H1 (cell line): ENCODE data around the gene CDH15. TPM values are rescaled to one million over a fixed set of nuclear protein-coding genes. Genes with fewer than 3 reads are reported as not detected.

ENCODE experiments used
- CTCF ChIA-PET: fragments of 300-600 bp; sonication (Branson Sonifier 250); formaldehyde crosslinking; loops from one replicate; lab custom pipeline; 2021; ENCODE audit not compliant: partially characterized antibody; lab: Charles Lee
- POLR2A ChIA-PET: fragments of 300-600 bp; sonication (Branson Sonifier 250); formaldehyde crosslinking; loops from one replicate; lab custom pipeline; 2021; ENCODE audit warnings: inconsistent platforms; ENCODE audit not compliant: partially characterized antibody; lab: Charles Lee
- DNase-seq, 2 experiments: peaks; one replicate each; pipeline versions ENCODE4 v3.0.0 to v3.0.0-alpha.2; 2010 to 2022; ENCODE audit warnings: low spot score in 2 of 2, low read depth in 1 of 2, mixed read lengths in 1 of 2
- FAIRE-seq: peaks from 2 replicates; lab custom pipeline; 2011; peaks lifted over from hg19 to GRCh38; lab: Jason Lieb, UNC
- H2AFZ ChIP-seq: 2 replicates; pipeline ENCODE4 v1.8.1; 2012; ENCODE audit warnings: low read length, inconsistent platforms
- H2AK5ac ChIP-seq: 2 replicates; pipeline ENCODE4 v1.6.1; 2013; ENCODE audit warnings: low read depth, low read length
- H2BK120ac ChIP-seq: replicated peaks from 2 replicates; pipeline ENCODE3; 2013; ENCODE audit warnings: low read depth, low read length, inconsistent platforms
- H2BK12ac ChIP-seq: 2 replicates; pipeline ENCODE4 v1.6.1; 2013; ENCODE audit warnings: low read depth, low read length
- H2BK15ac ChIP-seq: 2 replicates; pipeline ENCODE4 v1.6.1; 2013; ENCODE audit warnings: low read length
- H2BK20ac ChIP-seq: 2 replicates; pipeline ENCODE4 v1.6.1; 2013; ENCODE audit warnings: low read length
- H2BK5ac ChIP-seq: 2 replicates; pipeline ENCODE4 v1.6.1; 2013; ENCODE audit warnings: low read depth, low read length
- H3K14ac ChIP-seq: 2 replicates; pipeline ENCODE4 v1.6.1; 2013; ENCODE audit warnings: inconsistent platforms; ENCODE audit not compliant: insufficient read length
- H3K18ac ChIP-seq: 2 replicates; pipeline ENCODE4 v1.6.1; 2013; ENCODE audit warnings: low read length; ENCODE audit errors: extremely low read depth
- H3K23ac ChIP-seq: 2 replicates; pipeline ENCODE4 v1.6.1; 2013; ENCODE audit warnings: inconsistent platforms; ENCODE audit not compliant: insufficient read length
- H3K23me2 ChIP-seq: 2 replicates; pipeline ENCODE4 v1.6.1; 2013; ENCODE audit warnings: low read depth, low read length
- H3K27ac ChIP-seq: 2 replicates; pipeline ENCODE4 v1.6.1; 2011; ENCODE audit warnings: low read depth, low read length, inconsistent platforms
- H3K27me3 ChIP-seq, 4 experiments: replicated peaks in 1 of 4; 1 replicate in 1 of 4; 2 replicates in 3 of 4; pipeline versions ENCODE4 v1.6.1 to v1.8.1; 2011 to 2013; ENCODE audit warnings: low read length in 3 of 4, mild to moderate bottlenecking in 3 of 4, inconsistent platforms in 2 of 4, mixed read lengths in 2 of 4, moderate library complexity in 1 of 4; ENCODE audit not compliant: control insufficient read depth in 3 of 4, insufficient read depth in 3 of 4; ENCODE audit errors: extremely low read depth in 1 of 4
- H3K36me3 ChIP-seq, 4 experiments: 2 replicates each; pipeline versions ENCODE4 v1.6.1 to v1.8.1; 2011 to 2013; ENCODE audit warnings: mild to moderate bottlenecking in 4 of 4, low read length in 3 of 4, moderate library complexity in 2 of 4, control low read depth in 1 of 4, inconsistent platforms in 1 of 4; ENCODE audit not compliant: insufficient read depth in 4 of 4, control insufficient read depth in 2 of 4
- H3K4ac ChIP-seq: replicated peaks from 2 replicates; pipeline ENCODE3; 2013; ENCODE audit warnings: low read length, low read depth, mixed read lengths, inconsistent platforms; ENCODE audit not compliant: insufficient read length
- H3K4me1 ChIP-seq, 4 experiments: replicated peaks in 1 of 4; 1 replicate in 1 of 4; 2 replicates in 3 of 4; pipeline versions ENCODE4 v1.6.1 to v1.8.1; 2011 to 2013; ENCODE audit warnings: low read length in 3 of 4, inconsistent platforms in 2 of 4, mixed read lengths in 1 of 4; ENCODE audit not compliant: insufficient read depth in 4 of 4, control insufficient read depth in 3 of 4
- H3K4me2 ChIP-seq, 2 experiments: 2 replicates each; pipeline versions ENCODE4 v1.6.1 to v1.8.1; 2011 to 2013; ENCODE audit warnings: low read depth in 2 of 2, low read length in 2 of 2, control low read depth in 1 of 2, inconsistent platforms in 1 of 2, mild to moderate bottlenecking in 1 of 2; ENCODE audit not compliant: insufficient read depth in 1 of 2
- H3K4me3 ChIP-seq, 4 experiments: fragments of 200-600, 300-600 bp in 1 of 4; sonication (generic), shearing (Covaris generic), sonication (Bioruptor Twin) in 1 of 4; 2 replicates each; pipeline versions ENCODE4 v1.5.1 to v1.8.1; 2011 to 2016; ENCODE audit warnings: low read length in 4 of 4, low read depth in 3 of 4, control low read depth in 2 of 4, inconsistent platforms in 2 of 4, mild to moderate bottlenecking in 2 of 4, mixed read lengths in 1 of 4, moderate library complexity in 1 of 4; ENCODE audit not compliant: insufficient read depth in 2 of 4; ENCODE audit errors: extremely low read depth in 1 of 4
- H3K56ac ChIP-seq: replicated peaks from 2 replicates; pipeline ENCODE3; 2013; ENCODE audit warnings: low read depth, mild to moderate bottlenecking, mixed read lengths, low read length, inconsistent platforms; ENCODE audit not compliant: insufficient read length
- H3K79me1 ChIP-seq: 2 replicates; pipeline ENCODE4 v1.6.1; 2013; ENCODE audit warnings: low read depth, low read length, control low read depth
- H3K79me2 ChIP-seq, 2 experiments: 2 replicates each; pipeline versions ENCODE4 v1.6.1 to v1.8.1; 2012 to 2013; ENCODE audit warnings: low read length in 2 of 2, mild to moderate bottlenecking in 2 of 2, inconsistent platforms in 1 of 2; ENCODE audit not compliant: insufficient read depth in 2 of 2, control insufficient read depth in 1 of 2
- H3K9ac ChIP-seq, 4 experiments: replicated peaks in 1 of 4; 1 replicate in 1 of 4; 2 replicates in 3 of 4; pipeline versions ENCODE4 v1.6.1 to v1.8.1; 2011 to 2013; ENCODE audit warnings: low read depth in 3 of 4, low read length in 3 of 4, control low read depth in 2 of 4, mild to moderate bottlenecking in 2 of 4, moderate library complexity in 2 of 4, inconsistent platforms in 1 of 4; ENCODE audit errors: extremely low read depth in 1 of 4
- H3K9me3 ChIP-seq, 2 experiments: 2 replicates each; pipeline versions ENCODE4 v1.6.1 to v1.8.1; 2012 to 2013; ENCODE audit warnings: mild to moderate bottlenecking in 2 of 2, moderate library complexity in 2 of 2, control low read depth in 1 of 2, inconsistent platforms in 1 of 2, low read depth in 1 of 2, low read length in 1 of 2, mixed read lengths in 1 of 2; ENCODE audit not compliant: insufficient read depth in 2 of 2
- H4K20me1 ChIP-seq, 2 experiments: replicated peaks in 1 of 2; 2 replicates each; pipeline versions ENCODE3 to v1.8.1; 2011 to 2013; ENCODE audit warnings: inconsistent platforms in 2 of 2, low read length in 2 of 2, mild to moderate bottlenecking in 1 of 2; ENCODE audit not compliant: insufficient read depth in 2 of 2, control insufficient read depth in 1 of 2
- H4K5ac ChIP-seq: 2 replicates; pipeline ENCODE4 v1.6.1; 2013; ENCODE audit warnings: low read length, low read depth, mixed read lengths, inconsistent platforms; ENCODE audit not compliant: insufficient read length
- H4K8ac ChIP-seq: 2 replicates; pipeline ENCODE4 v1.8.0; 2013; ENCODE audit warnings: mild to moderate bottlenecking, moderate library complexity, low read length, inconsistent platforms; ENCODE audit not compliant: insufficient read depth; ENCODE audit errors: extremely low read depth
- H4K91ac ChIP-seq: replicated peaks from 2 replicates; pipeline ENCODE3; 2013; ENCODE audit warnings: low read length, mixed read lengths, inconsistent platforms; ENCODE audit not compliant: insufficient read length
- JUN ChIP-seq: IDR thresholded peaks from 2 replicates; pipeline ENCODE4 v1.6.1; 2011; ENCODE audit warnings: low read depth, mild to moderate bottlenecking, improper control_type of control experiment, low read length
- WGBS, 2 experiments: shearing (Covaris generic) in 1 of 2; methylation state at CpG; one replicate each; pipeline versions ENCODE4 v1.1.6 to v1.1.7; 2013 to 2015; ENCODE audit warnings: low lambda C conversion rate in 2 of 2, mixed read lengths in 2 of 2, inconsistent platforms in 1 of 2, low coverage in 1 of 2, missing lambda C conversion rate in 1 of 2; ENCODE audit not compliant: insufficient replicate concordance in 2 of 2, insufficient coverage in 1 of 2, insufficient read length in 1 of 2; ENCODE audit errors: extremely low coverage in 1 of 2, missing lambda C conversion rate in 1 of 2; 5-methylcytosine and 5-hydroxymethylcytosine counted together
- polyA plus RNA-seq, 7 experiments: library from polyadenylated mRNA; depleted of rRNA in 3 of 7; stranded (reverse) in 5 of 7; unstranded in 2 of 7; fragments of >200 nt in 5 of 7; fragments of 200-250 nt in 2 of 7; gene quantifications; 1 replicate in 5 of 7; 2 replicates in 1 of 7; 4 replicates in 1 of 7; pipeline versions ENCODE4 v1.2.1 to v1.2.3, GENCODE V29; 2011 to 2013; ENCODE audit warnings: missing spikeins in 2 of 7, mixed read lengths in 2 of 7
- total RNA-seq: library from RNA; stranded (reverse); fragmentation: NEBNext Ultra II Directional; extraction: Animal tissue kit (Norgen Biotek cat#: 25700); gene quantifications from 2 replicates; pipeline ENCODE4 v1.2.1, GENCODE V29; 2021

CDH15 gene
- total and polyA plus RNA-seq, 2 of the 8 experiments (the other 6 are each of a cell fraction or from before 2014, with no cell fraction given), result 0.50 to 0.82 TPM

DNA sequence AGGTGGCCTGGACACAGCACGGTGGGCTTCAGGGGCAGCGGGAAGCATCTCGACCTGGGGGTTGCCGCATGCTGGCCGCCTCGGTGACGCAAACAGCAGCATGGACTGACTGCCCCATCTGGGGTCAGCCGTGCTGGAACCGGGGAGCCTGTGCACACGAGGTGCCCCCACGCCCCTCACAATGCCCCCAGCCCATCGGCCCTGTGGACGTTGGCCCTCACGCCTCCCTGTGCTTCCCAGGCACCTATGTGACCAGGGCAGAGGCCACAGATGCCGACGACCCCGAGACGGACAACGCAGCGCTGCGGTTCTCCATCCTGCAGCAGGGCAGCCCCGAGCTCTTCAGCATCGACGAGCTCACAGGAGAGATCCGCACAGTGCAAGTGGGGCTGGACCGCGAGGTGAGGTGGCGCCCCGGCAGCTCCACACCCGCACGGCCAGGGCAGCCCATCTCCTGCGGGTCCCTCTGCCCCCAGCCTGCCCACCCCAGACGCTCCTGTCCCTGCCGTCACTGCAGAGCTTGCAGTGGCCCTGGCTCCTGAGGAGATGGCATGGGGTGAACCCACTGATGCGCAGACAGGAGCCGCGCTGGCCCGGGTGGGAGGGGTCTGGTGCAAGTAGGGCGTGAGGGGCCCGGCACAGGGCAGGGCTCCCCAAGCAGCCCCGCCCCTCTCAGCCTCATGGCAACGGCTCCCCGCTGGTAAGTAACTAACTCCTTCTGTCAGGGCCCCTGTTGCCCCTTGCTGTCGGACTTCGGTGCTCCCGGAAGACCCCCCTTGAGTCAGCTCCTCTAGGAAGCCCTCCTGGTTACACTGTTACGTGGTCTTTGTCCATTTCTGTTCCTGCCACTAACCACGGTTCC lies 13.6 kb downstream of the CDH15 start:
- Histone ChIP-seq H3K18ac (no peak overlapping the region), H2BK120ac (no peak overlapping the region), H3K27me3 (no peaks in the 10 kb centered on the region; a peak in 2 of 7 replicates), H4K91ac (no peak overlapping the region), H2AK5ac (no peak overlapping the region), H4K20me1 (peaks cover 0 to 1% of the 10 kb centered on the region in 2 experiments), H4K8ac (no peak overlapping the region), H2AFZ (no peak overlapping the region), H2BK20ac (no peak overlapping the region), H3K4me2 (no peak overlapping the region), H3K56ac (no peak overlapping the region), H3K4ac (no peak overlapping the region), H3K23me2 (no peaks in the 10 kb centered on the region), H2BK15ac (no peak overlapping the region), H3K4me3 (no peak overlapping the region), H3K9ac (no peak overlapping the region), H3K36me3 (no peaks in the 10 kb centered on the region), H4K5ac (no peak overlapping the region), H2BK5ac (no peak overlapping the region), H3K79me1 (no peaks in the 10 kb centered on the region), H3K23ac (no peak overlapping the region), H3K79me2 (no peaks in the 10 kb centered on the region), H3K4me1 (no peaks in the 10 kb centered on the region), H2BK12ac (no peak overlapping the region), H3K27ac (no peak overlapping the region), H3K14ac (no peak overlapping the region), H3K9me3 (no peaks in the 10 kb centered on the region)
- WGBS, 2 experiments, result 91% methylated on average over 32 of the region's 48 CpGs; no CpG with 5 or more reads in 1 of the 2 experiments
- CTCF ChIA-PET, result interaction anchor here (0.6 to 0.9 kb wide), 2 partner anchors 8 to 31 kb away, joined by 3 to 4 read pairs; no protein-coding TSS in a partner anchor
- POLR2A ChIA-PET, result interaction anchor here (1.9 kb wide), 1 partner anchor 11 kb away, joined by 9 read pairs; no protein-coding TSS in a partner anchor
- no peak for TF ChIP-seq JUN
- DNase-seq, result peak in 1 of 2 experiments; percentile 55
- FAIRE-seq, result no peak
